ENCODE data around the gene RABEPK.
A peak's percentile ranks its signal among the peaks of the same experiment; 100 is the strongest.
"Not testable (repeated sequence)": the region's sequence is repeated elsewhere in the genome, so short reads cannot be mapped to it uniquely, and the experiment has no call there.

The RABEPK gene

GRCh38 chr9:125258832-125259534, 58.6 kb downstream of the RABEPK start:
- WGBS (ENCODE audit: insufficient coverage): 0% methylated on average over 1 of the region's 2 CpGs
- ChIA-PET CTCF (interaction anchor here (1.5 kb wide), 1 partner anchor 86 kb away, joined by 4 read pairs; no protein-coding TSS in a partner anchor), POLR2A (interaction anchor here (0.6 to 4.1 kb wide), 4 partner anchors 11 to 42 kb away, joined by 3 to 34 read pairs (median 4); partner anchors contain the start of gene HSPA5)
- Histone ChIP-seq H3K4me1 (ENCODE audit: control extremely low read depth in 1 of 4, control insufficient read depth in 4 of 4, insufficient read depth in 4 of 4, low read length in 3 of 4) (peaks cover 23 to 51% (median 28%) of the 10 kb centered on the region in 4 experiments), H3K27ac (ENCODE audit: insufficient read depth in 1 of 2, low read depth in 1 of 2, low read length in 2 of 2, poor library complexity in 1 of 2, severe bottlenecking in 2 of 2) (peak overlapping the region; percentile 25 to 57), H3K36me3 (ENCODE audit: control insufficient read depth in 4 of 4, insufficient read depth in 4 of 4, low read length in 3 of 4) (peaks cover 0 to 3% (median 0%) of the 10 kb centered on the region in 4 experiments), H3K9me3 (ENCODE audit: control extremely low read depth in 1 of 5, control insufficient read depth in 4 of 5, insufficient read depth in 2 of 5, low read depth in 1 of 5, low read length in 4 of 5) (no peaks in the 10 kb centered on the region), H3K4me3 (ENCODE audit: control insufficient read depth in 1 of 7, extremely low read depth in 1 of 7, insufficient read depth in 4 of 7, low read depth in 2 of 7, low read length in 6 of 7) (peak overlapping the region in 1 of 7 experiments; percentile 31), H3K27me3 (replicated peaks in 2 of 5; ENCODE audit: control insufficient read depth in 4 of 5, insufficient read depth in 5 of 5, low read length in 4 of 5) (no peaks in the 10 kb centered on the region)
- peak in 2 of 3 donors; percentile 73 to 76 for DNase-seq

GRCh38 chr9:125260561-125260960, 60.2 kb downstream of the RABEPK start:
- POLR2A ChIA-PET: interaction anchor here (0.6 to 4.1 kb wide), 2 partner anchors 19 to 30 kb away, joined by 3 to 34 read pairs; partner anchors contain the start of gene HSPA5
- Histone ChIP-seq H3K4me3 (ENCODE audit: control insufficient read depth in 1 of 7, extremely low read depth in 1 of 7, insufficient read depth in 4 of 7, low read depth in 2 of 7, low read length in 6 of 7) (no peak overlapping the region), H3K4me1 (ENCODE audit: control extremely low read depth in 1 of 4, control insufficient read depth in 4 of 4, insufficient read depth in 4 of 4, low read length in 3 of 4) (peaks cover 24 to 54% (median 30%) of the 10 kb centered on the region in 4 experiments), H3K9me3 (ENCODE audit: control extremely low read depth in 1 of 5, control insufficient read depth in 4 of 5, insufficient read depth in 2 of 5, low read depth in 1 of 5, low read length in 4 of 5) (no peaks in the 10 kb centered on the region), H3K27me3 (replicated peaks in 2 of 5; ENCODE audit: control insufficient read depth in 4 of 5, insufficient read depth in 5 of 5, low read length in 4 of 5) (no peaks in the 10 kb centered on the region), H3K36me3 (ENCODE audit: control insufficient read depth in 4 of 4, insufficient read depth in 4 of 4, low read length in 3 of 4) (peaks cover 0 to 4% (median 1%) of the 10 kb centered on the region in 4 experiments), H3K27ac (ENCODE audit: insufficient read depth in 1 of 2, low read depth in 1 of 2, low read length in 2 of 2, poor library complexity in 1 of 2, severe bottlenecking in 2 of 2) (no peak overlapping the region)
- CTCF ChIA-PET: interaction anchor here (1.0 to 2.8 kb wide), 5 partner anchors 9 to 87 kb away, joined by 3 to 8 read pairs (median 4); partner anchors contain the start of gene HSPA5
- no peak for DNase-seq

GRCh38 chr9:125261501-125262293, 61.4 kb downstream of the RABEPK start, which contains the start of gene GAPVD1:
TSS of gene GAPVD1 (plus strand) at chr9:125261826. CDS start at chr9:125298922, 37,096 bp downstream.
- H3K36me3 ChIP-seq (ENCODE audit: control insufficient read depth in 4 of 4, insufficient read depth in 4 of 4, low read length in 3 of 4): peaks cover 0 to 5% (median 3%) of the 10 kb centered on the region in 4 experiments
- peak within 1 kb of the TSS; percentile 90 to 99 (median 97) for H3K4me3 ChIP-seq (ENCODE audit: control insufficient read depth in 1 of 7, extremely low read depth in 1 of 7, insufficient read depth in 4 of 7, low read depth in 2 of 7, low read length in 6 of 7)
- under 1% methylated on average over 66 of the region's 72 CpGs for WGBS (ENCODE audit: insufficient coverage)
- no peaks in the 10 kb centered on the region for H3K27me3 ChIP-seq (replicated peaks in 2 of 5; ENCODE audit: control insufficient read depth in 4 of 5, insufficient read depth in 5 of 5, low read length in 4 of 5)
- POLR2A ChIA-PET: interaction anchor here (0.6 to 4.1 kb wide), 2 partner anchors 20 to 150 kb away, joined by 3 to 34 read pairs; partner anchors contain the start of gene HSPA5
- CTCF ChIA-PET: interaction anchor here (1.0 to 2.8 kb wide), 5 partner anchors 10 to 33 kb away, joined by 3 to 8 read pairs (median 4); partner anchors contain the start of gene HSPA5
- peaks cover 24 to 54% (median 30%) of the 10 kb centered on the region in 4 experiments for H3K4me1 ChIP-seq (ENCODE audit: control extremely low read depth in 1 of 4, control insufficient read depth in 4 of 4, insufficient read depth in 4 of 4, low read length in 3 of 4)
- peak within 1 kb of the TSS; percentile 74 to 85 for H3K27ac ChIP-seq (ENCODE audit: insufficient read depth in 1 of 2, low read depth in 1 of 2, low read length in 2 of 2, poor library complexity in 1 of 2, severe bottlenecking in 2 of 2)
- peak; percentile 93 to 95 (median 93) for DNase-seq
- no peaks in the 10 kb centered on the region for H3K9me3 ChIP-seq (ENCODE audit: control extremely low read depth in 1 of 5, control insufficient read depth in 4 of 5, insufficient read depth in 2 of 5, low read depth in 1 of 5, low read length in 4 of 5)

DNA sequence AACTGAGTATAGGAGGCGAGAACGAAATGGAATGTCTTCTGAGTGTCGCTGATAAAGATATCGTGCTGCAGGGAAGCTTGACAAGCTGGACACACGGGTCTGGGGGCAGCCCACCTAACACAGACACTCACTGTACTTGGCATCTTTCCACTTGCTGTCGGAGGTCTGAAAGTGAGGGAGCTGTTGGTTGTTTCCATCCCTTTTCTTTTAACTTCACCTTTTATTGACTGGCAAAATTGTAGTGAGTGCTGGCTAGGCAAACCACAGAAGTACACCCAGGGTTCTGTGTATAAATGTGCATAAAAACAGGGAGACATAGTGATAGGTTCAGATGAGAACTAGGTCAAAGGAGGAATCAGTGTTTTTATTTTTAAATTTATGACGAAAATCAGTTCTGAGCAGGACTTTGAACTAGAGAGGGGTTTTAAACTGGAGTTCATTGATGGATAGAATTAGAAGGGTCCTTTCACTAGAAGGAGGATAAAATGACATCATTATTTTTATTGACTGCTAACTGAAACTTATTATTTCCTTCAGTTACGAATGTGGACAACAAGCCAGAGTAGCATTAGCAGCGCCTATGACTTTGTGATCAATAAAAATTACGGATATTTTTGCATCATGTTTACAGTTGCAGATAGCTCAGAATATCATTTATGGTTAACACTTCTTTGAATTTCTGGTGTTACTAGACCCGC, 62.1 kb downstream of the RABEPK start:
- WGBS (ENCODE audit: insufficient coverage): 40% methylated on average over 4 of the region's 11 CpGs
- CTCF ChIA-PET: interaction anchor here (0.6 to 2.8 kb wide), 4 partner anchors 11 to 99 kb away, joined by 3 to 8 read pairs (median 4); partner anchors contain the start of gene HSPA5

GRCh38 chr9:125264068-125264467, 63.7 kb downstream of the RABEPK start:
- ChIA-PET CTCF (interaction anchor here (0.6 to 1.1 kb wide), 2 partner anchors 13 to 120 kb away, joined by 3 read pairs; no protein-coding TSS in a partner anchor), POLR2A (interaction anchor here (0.7 kb wide), 1 partner anchor 1044 kb away, joined by 4 read pairs; no protein-coding TSS in a partner anchor)
- DNase-seq; H3K27ac ChIP-seq (ENCODE audit: insufficient read depth in 1 of 2, low read depth in 1 of 2, low read length in 2 of 2, poor library complexity in 1 of 2, severe bottlenecking in 2 of 2); H3K4me3 ChIP-seq (ENCODE audit: control insufficient read depth in 1 of 7, extremely low read depth in 1 of 7, insufficient read depth in 4 of 7, low read depth in 2 of 7, low read length in 6 of 7); H3K9me3 ChIP-seq (ENCODE audit: control extremely low read depth in 1 of 5, control insufficient read depth in 4 of 5, insufficient read depth in 2 of 5, low read depth in 1 of 5, low read length in 4 of 5); H3K36me3 ChIP-seq (ENCODE audit: control insufficient read depth in 4 of 4, insufficient read depth in 4 of 4, low read length in 3 of 4); H3K27me3 ChIP-seq (replicated peaks in 2 of 5; ENCODE audit: control insufficient read depth in 4 of 5, insufficient read depth in 5 of 5, low read length in 4 of 5): not testable (repeated sequence)
- peaks cover 13 to 42% (median 20%) of the 10 kb centered on the region in 4 experiments for H3K4me1 ChIP-seq (ENCODE audit: control extremely low read depth in 1 of 4, control insufficient read depth in 4 of 4, insufficient read depth in 4 of 4, low read length in 3 of 4)
- WGBS (ENCODE audit: insufficient coverage): 100% methylated on average over 2 of the region's 7 CpGs

More for the DNA sequence above, 62.1 kb downstream of the RABEPK start:
- Histone ChIP-seq H3K36me3 (ENCODE audit: control insufficient read depth in 4 of 4, insufficient read depth in 4 of 4, low read length in 3 of 4) (peaks cover 0 to 9% (median 4%) of the 10 kb centered on the region in 4 experiments), H3K9me3 (ENCODE audit: control extremely low read depth in 1 of 5, control insufficient read depth in 4 of 5, insufficient read depth in 2 of 5, low read depth in 1 of 5, low read length in 4 of 5) (no peaks in the 10 kb centered on the region), H3K27ac (ENCODE audit: insufficient read depth in 1 of 2, low read depth in 1 of 2, low read length in 2 of 2, poor library complexity in 1 of 2, severe bottlenecking in 2 of 2) (peak overlapping the region; percentile 66 to 85), H3K4me3 (ENCODE audit: control insufficient read depth in 1 of 7, extremely low read depth in 1 of 7, insufficient read depth in 4 of 7, low read depth in 2 of 7, low read length in 6 of 7) (peak overlapping the region; percentile 90 to 99 (median 97)), H3K4me1 (ENCODE audit: control extremely low read depth in 1 of 4, control insufficient read depth in 4 of 4, insufficient read depth in 4 of 4, low read length in 3 of 4) (peaks cover 24 to 54% (median 30%) of the 10 kb centered on the region in 4 experiments), H3K27me3 (replicated peaks in 2 of 5; ENCODE audit: control insufficient read depth in 4 of 5, insufficient read depth in 5 of 5, low read length in 4 of 5) (no peaks in the 10 kb centered on the region)
- POLR2A ChIA-PET: interaction anchor here (0.6 to 4.1 kb wide), 2 partner anchors 21 to 149 kb away, joined by 3 to 34 read pairs; partner anchors contain the start of gene HSPA5
- DNase-seq: peak in 2 of 3 donors; percentile 80 to 84

- no CpG with 5 or more reads among the region's 6 CpGs for WGBS (ENCODE audit: insufficient coverage)
- peaks cover 3 to 9% (median 6%) of the 10 kb centered on the region in 4 experiments for H3K36me3 ChIP-seq (ENCODE audit: control insufficient read depth in 4 of 4, insufficient read depth in 4 of 4, low read length in 3 of 4)
Observed at GRCh38 chr9:125268394-125269013, 68.2 kb downstream of the RABEPK start.

More at GRCh38 chr9:125268394-125269013, 68.2 kb downstream of the RABEPK start:
- POLR2A ChIA-PET: no interaction called here
- Histone ChIP-seq H3K27ac (ENCODE audit: insufficient read depth in 1 of 2, low read depth in 1 of 2, low read length in 2 of 2, poor library complexity in 1 of 2, severe bottlenecking in 2 of 2) (peak overlapping the region in 1 of 2 experiments; percentile 14), H3K4me3 (ENCODE audit: control insufficient read depth in 1 of 7, extremely low read depth in 1 of 7, insufficient read depth in 4 of 7, low read depth in 2 of 7, low read length in 6 of 7) (no peak overlapping the region), H3K4me1 (ENCODE audit: control extremely low read depth in 1 of 4, control insufficient read depth in 4 of 4, insufficient read depth in 4 of 4, low read length in 3 of 4) (peaks cover 0 to 15% (median 13%) of the 10 kb centered on the region in 4 experiments), H3K9me3 (ENCODE audit: control extremely low read depth in 1 of 5, control insufficient read depth in 4 of 5, insufficient read depth in 2 of 5, low read depth in 1 of 5, low read length in 4 of 5) (no peaks in the 10 kb centered on the region), H3K27me3 (replicated peaks in 2 of 5; ENCODE audit: control insufficient read depth in 4 of 5, insufficient read depth in 5 of 5, low read length in 4 of 5) (no peaks in the 10 kb centered on the region)
- no peak for DNase-seq
- CTCF ChIA-PET: interaction anchor here (0.5 kb wide), 1 partner anchor 14 kb away, joined by 3 read pairs; no protein-coding TSS in a partner anchor

All from common myeloid progenitor, CD34-positive (primary cell).